Dermis lymphatic vessel endothelial cell (primary cell): ENCODE results near the gene BTBD1. TPM values are rescaled to one million over a fixed set of nuclear protein-coding genes. Genes with fewer than 3 reads are reported as not detected.

ENCODE experiments used
- total RNA-seq: library from RNA; depleted of rRNA; stranded (reverse); fragments of >200 nt; gene quantifications from 2 replicates; pipeline ENCODE4 v1.2.1, GENCODE V29; 2014

The BTBD1 gene
- 112 and 117 TPM in 2 replicates for total RNA-seq

DNA sequence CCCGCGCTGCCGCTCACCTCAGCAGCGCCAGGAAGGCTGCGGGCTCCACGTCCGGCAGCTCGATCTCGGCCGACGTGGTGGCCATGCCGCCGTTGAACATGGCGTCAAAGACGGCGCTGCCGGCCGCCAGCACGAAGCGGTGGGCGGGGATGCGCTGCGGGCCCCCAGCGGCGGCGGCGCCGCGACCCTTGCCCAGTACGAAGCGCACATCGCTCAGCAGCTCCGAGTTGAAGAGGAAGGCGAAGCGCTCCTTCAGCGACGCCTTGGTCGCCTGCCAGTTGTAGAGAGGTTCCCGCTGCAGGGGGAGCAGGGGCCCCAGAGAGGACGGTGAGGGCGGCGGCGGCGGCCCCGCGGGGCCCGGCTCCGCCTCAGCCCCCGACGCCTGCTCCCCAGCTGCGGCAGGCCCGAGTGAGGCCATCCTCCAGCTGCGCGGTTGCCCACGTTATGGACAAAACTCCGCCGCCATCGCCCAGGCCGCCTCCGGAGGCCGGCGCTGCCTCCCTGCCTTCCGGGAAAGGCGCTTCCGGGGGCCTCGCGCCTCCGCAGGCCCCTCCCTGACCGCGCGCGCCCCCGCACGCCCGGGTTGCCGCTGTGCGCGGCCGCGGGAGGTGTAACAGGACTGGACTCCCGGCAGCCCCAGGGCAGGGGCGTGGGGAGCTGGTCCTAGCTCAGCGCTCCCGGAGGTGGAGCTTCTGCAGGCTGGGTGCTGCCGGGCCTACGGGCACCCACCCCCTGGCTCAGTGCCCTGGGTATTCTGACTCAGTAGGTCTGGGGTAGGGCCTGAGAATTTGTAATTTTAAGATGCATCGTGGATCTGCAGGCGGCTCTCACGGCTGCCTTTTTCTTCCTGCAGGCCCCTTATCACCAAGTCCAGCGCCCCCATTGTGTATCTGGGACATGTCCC is at the start of gene BTBD1:
Gene BTBD1, minus strand, starts transcription at position 519 of the 904 bp plus-strand sequence. Its CDS starts 101 bp downstream, at position 418.

GRCh38 chr15:83106994-83107840 is 40.2 kb upstream of the BTBD1 start, which contains the start of gene TM6SF1:
TSS of gene TM6SF1 (plus strand) at chr15:83107645. CDS start at chr15:83107681, 36 bp downstream.

DNA sequence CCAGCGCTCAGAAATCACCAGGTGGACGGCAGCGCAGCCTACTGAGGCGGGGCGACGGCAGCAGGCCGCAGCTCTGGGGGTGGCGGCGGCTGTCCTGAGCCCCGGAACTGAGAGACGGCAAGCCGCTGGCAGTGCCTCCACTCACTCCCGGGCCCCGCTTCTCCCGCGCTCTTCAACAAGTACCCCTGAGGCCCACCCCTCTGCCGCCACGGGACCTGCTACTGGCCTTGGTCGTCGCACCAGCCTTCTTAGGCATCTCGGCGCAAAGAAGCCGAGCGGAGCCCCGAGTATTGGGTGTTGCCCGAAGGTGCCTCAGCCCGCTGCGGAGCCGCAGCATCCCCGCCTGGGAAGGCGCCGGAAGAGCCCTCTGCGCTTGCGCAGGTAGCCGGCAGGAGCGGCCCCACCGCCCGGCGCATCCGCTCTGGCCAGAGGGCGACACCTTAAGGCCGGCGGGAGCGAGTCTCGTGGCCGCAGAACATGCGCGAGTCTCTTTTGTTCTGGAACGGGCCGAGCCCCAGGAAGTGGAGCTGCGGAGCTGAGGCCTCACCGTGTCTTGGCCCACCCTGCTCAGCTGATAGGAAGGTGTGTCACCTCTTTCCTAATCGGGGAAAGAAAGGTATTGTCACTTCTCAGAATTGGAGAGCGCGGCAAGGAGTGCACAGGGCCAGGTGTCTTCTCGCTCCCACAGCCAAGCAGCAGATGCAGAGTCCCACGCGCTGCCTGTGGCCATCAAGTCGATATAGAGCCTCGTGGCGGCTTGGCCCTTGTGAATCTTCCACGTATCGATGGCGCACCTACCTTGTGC is 55.6 kb downstream of the BTBD1 start, which contains the start of gene C15orf40:
Gene C15orf40, minus strand, starts transcription at position 369 of the 805 bp plus-strand sequence. Its CDS starts 32 bp downstream, at position 337.

DNA sequence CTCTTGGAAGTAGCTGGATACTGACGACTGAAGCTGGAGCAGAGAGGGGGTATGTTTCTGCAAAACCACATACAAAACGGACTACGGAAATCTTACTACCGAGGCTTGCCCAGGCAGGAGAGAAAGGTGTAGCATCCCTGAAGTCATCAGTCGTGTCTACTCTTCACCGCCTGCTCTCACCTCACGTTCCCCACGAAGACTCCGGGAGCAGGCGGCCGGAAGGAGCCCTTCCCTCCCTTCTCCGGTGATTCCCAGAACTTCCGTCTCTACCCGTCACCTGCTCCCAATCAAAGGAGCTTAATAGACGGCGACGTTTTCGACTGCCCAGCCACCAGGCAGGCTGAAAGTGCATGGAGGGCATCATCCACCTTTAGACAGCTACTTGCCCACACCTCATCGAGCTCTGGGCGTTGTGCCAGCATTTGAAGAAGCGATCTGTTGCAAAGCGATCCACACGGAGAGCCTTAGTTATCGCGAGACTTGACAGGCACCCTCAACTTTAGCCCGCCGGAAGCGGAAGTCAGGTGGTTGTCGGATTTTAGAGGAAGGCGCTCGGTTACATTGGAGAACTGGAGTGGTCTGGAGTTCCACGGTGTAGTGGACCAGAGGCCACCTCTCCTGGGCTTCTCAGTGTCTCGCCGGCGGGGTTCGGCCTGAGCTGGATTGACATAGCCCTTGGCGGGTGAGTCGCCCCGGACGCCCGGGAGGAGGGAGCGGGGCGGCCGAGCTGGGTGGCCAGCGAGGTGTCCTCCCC is 81.2 kb downstream of the BTBD1 start, which contains the start of gene RAMAC:
Gene RAMAC, plus strand, starts transcription at position 523 of the 754 bp plus-strand sequence. CDS start 2,809 bp downstream, outside the sequence.

Other genes starting within 250 kb of the BTBD1 start
- gene HOMER2, start 114.5 kb downstream of the BTBD1 start, total RNA-seq = 0.26 and 0.98 TPM in 2 replicates
- 27.6 TPM in 2 replicates for gene RAMAC, start 81.0 kb downstream of the BTBD1 start, total RNA-seq
- gene C15orf40, start 55.6 kb downstream of the BTBD1 start, total RNA-seq = 8.3 and 21.1 TPM in 2 replicates
- gene TM6SF1, start 40.4 kb upstream of the BTBD1 start, total RNA-seq = 19.7 and 30.3 TPM in 2 replicates
- gene HDGFL3, start 140.6 kb upstream of the BTBD1 start, total RNA-seq = 55.6 and 87.2 TPM in 2 replicates
- gene BNC1, start 217.4 kb upstream of the BTBD1 start, total RNA-seq = 1.1 and 2.8 TPM in 2 replicates